WTC11 (cell line): ENCODE measurements around the gene ROBO1. TPM values are rescaled to one million over a fixed set of nuclear protein-coding genes. Genes with fewer than 3 reads are reported as not detected.
A peak's percentile ranks its signal among the peaks of the same experiment; 100 is the strongest.
"Not testable (repeated sequence)": the region's sequence is repeated elsewhere in the genome, so short reads cannot be mapped to it uniquely, and the experiment has no call there.

Experiments
- ATAC-seq: fragments of 200-7000 bp; cut with Tn5 transposase; 2 replicates; pipeline ENCODE4 v1.10.0; 2021; ENCODE audit warnings: mild to moderate bottlenecking, moderate library complexity
- CTCF ChIA-PET: fragments of 300-600 bp; sonication (Branson Sonifier 250); formaldehyde crosslinking; loops from one replicate; lab custom pipeline; 2021; ENCODE audit warnings: antibody characterized with exemption; lab: Charles Lee
- POLR2A ChIA-PET: fragments of 350-600 bp; sonication (Branson Sonifier 250); formaldehyde crosslinking; loops from one replicate; lab custom pipeline; 2021; ENCODE audit warnings: antibody characterized with exemption; lab: Charles Lee
- DNase-seq: peaks from one replicate; pipeline ENCODE4 v3.0.0; 2021; ENCODE audit warnings: low spot score
- H3K27ac Mint-ChIP-seq: 2 replicates; pipeline ENCODE4 v1.8.0; 2021; ENCODE audit warnings: mixed read lengths
- H3K27me3 Mint-ChIP-seq: 2 replicates; pipeline ENCODE4 v1.8.0; 2021; ENCODE audit warnings: low read depth, mild to moderate bottlenecking, moderate library complexity, mixed read lengths
- H3K36me3 Mint-ChIP-seq: 2 replicates; pipeline ENCODE4 v1.8.0; 2021; ENCODE audit warnings: mixed read lengths
- H3K4me1 Mint-ChIP-seq: 2 replicates; pipeline ENCODE4 v1.8.0; 2022; ENCODE audit warnings: mixed read lengths
- H3K4me3 Mint-ChIP-seq: 2 replicates; pipeline ENCODE4 v1.8.0; 2021; ENCODE audit warnings: mild to moderate bottlenecking, moderate library complexity, mixed read lengths
- H3K9me3 Mint-ChIP-seq: 2 replicates; pipeline ENCODE4 v1.8.0; 2021; ENCODE audit warnings: mixed read lengths
- ELF4 ChIP-seq: sonication (generic); formaldehyde crosslinking; IDR thresholded peaks from 2 replicates; pipeline ENCODE4 v1.8.1; 2022; ENCODE audit warnings: low read depth, mild to moderate bottlenecking, moderate library complexity, missing genetic modification reagents
- FOXJ3 ChIP-seq: sonication (generic); formaldehyde crosslinking; IDR thresholded peaks from 2 replicates; pipeline ENCODE4 v1.9.0; 2021; ENCODE audit warnings: missing genetic modification reagents, mild to moderate bottlenecking, borderline replicate concordance
- FOXK1 ChIP-seq: sonication (generic); formaldehyde crosslinking; IDR thresholded peaks from 2 replicates; pipeline ENCODE4 v1.8.0; 2022; ENCODE audit warnings: mild to moderate bottlenecking, moderate library complexity, missing genetic modification reagents
- MXD4 ChIP-seq: fragments of 250-450 bp; sonication (Bioruptor Pico); IDR thresholded peaks from 2 replicates; pipeline ENCODE4 v1.8.0; 2021; ENCODE audit warnings: mild to moderate bottlenecking, moderate library complexity, borderline replicate concordance
- MYBL2 ChIP-seq: sonication (generic); formaldehyde crosslinking; IDR thresholded peaks from 2 replicates; pipeline ENCODE4 v1.8.1; 2023; ENCODE audit warnings: mild to moderate bottlenecking, moderate library complexity, missing genetic modification reagents
- NFATC4 ChIP-seq: fragments of 250-450 bp; sonication (Bioruptor Pico); IDR thresholded peaks from 2 replicates; pipeline ENCODE4 v1.9.0; 2021; ENCODE audit warnings: mild to moderate bottlenecking
- NFE2L1 ChIP-seq: sonication (generic); formaldehyde crosslinking; IDR thresholded peaks from 2 replicates; pipeline ENCODE4 v1.8.1; 2023; ENCODE audit warnings: missing genetic modification reagents
- NFYB ChIP-seq: sonication (generic); formaldehyde crosslinking; conservative IDR thresholded peaks from 2 replicates; pipeline ENCODE4 v1.8.0; 2022; ENCODE audit warnings: low read depth, missing genetic modification reagents
- NR1H2 ChIP-seq: sonication (generic); formaldehyde crosslinking; IDR thresholded peaks from 2 replicates; pipeline ENCODE4 v1.9.0; 2021; ENCODE audit warnings: mild to moderate bottlenecking, moderate library complexity, missing genetic modification reagents
- NR3C1 ChIP-seq: sonication (generic); formaldehyde crosslinking; conservative IDR thresholded peaks from 2 replicates; pipeline ENCODE4 v1.8.1; 2023; ENCODE audit warnings: low read depth, mild to moderate bottlenecking, missing genetic modification reagents
- OVOL2 ChIP-seq: fragments of 250-450 bp; sonication (Bioruptor Pico); IDR thresholded peaks from 2 replicates; pipeline ENCODE4 v1.9.0; 2021; ENCODE audit warnings: mild to moderate bottlenecking, borderline replicate concordance
- SMAD3 ChIP-seq: sonication (generic); formaldehyde crosslinking; IDR thresholded peaks from 2 replicates; pipeline ENCODE4 v1.8.0; 2022; ENCODE audit warnings: missing genetic modification reagents, mild to moderate bottlenecking, borderline replicate concordance
- SOX15 ChIP-seq: fragments of 250-450 bp; sonication (Bioruptor Pico); IDR thresholded peaks from 2 replicates; pipeline ENCODE4 v1.9.0; 2021; ENCODE audit warnings: mild to moderate bottlenecking
- TP53 ChIP-seq: sonication (generic); formaldehyde crosslinking; IDR thresholded peaks from 2 replicates; pipeline ENCODE4 v1.8.1; 2023; ENCODE audit warnings: mild to moderate bottlenecking, missing genetic modification reagents
- ZNF121 ChIP-seq: sonication (generic); formaldehyde crosslinking; IDR thresholded peaks from 2 replicates; pipeline ENCODE4 v1.8.0; 2023; ENCODE audit warnings: missing genetic modification reagents
- ZNF232 ChIP-seq: sonication (generic); formaldehyde crosslinking; IDR thresholded peaks from 2 replicates; pipeline ENCODE4 v1.8.0; 2022; ENCODE audit warnings: mild to moderate bottlenecking, missing genetic modification reagents
- ZNF317 ChIP-seq: sonication (generic); formaldehyde crosslinking; IDR thresholded peaks from 2 replicates; pipeline ENCODE4 v1.8.1; 2023; ENCODE audit warnings: low read depth, mild to moderate bottlenecking, moderate library complexity, missing genetic modification reagents, borderline replicate concordance
- ZNF396 ChIP-seq: fragments of 250-450 bp; sonication (Bioruptor Pico); IDR thresholded peaks from 2 replicates; pipeline ENCODE4 v1.8.0; 2021; ENCODE audit warnings: mild to moderate bottlenecking, moderate library complexity, borderline replicate concordance
- ZNF423 ChIP-seq: fragments of 250-450 bp; sonication (Bioruptor Pico); IDR thresholded peaks from 2 replicates; pipeline ENCODE4 v2.1.2; 2022; ENCODE audit warnings: mild to moderate bottlenecking, moderate library complexity
- total RNA-seq: library from RNA; stranded (reverse); gene quantifications from 3 replicates; pipeline ENCODE4 v1.2.3, GENCODE V29; 2021
- TF ChIP-seq, protein P1 (sequence below): sonication (generic); formaldehyde crosslinking; IDR thresholded peaks from 2 replicates; pipeline ENCODE4 v1.8.0; 2023; ENCODE audit warnings: missing genetic modification reagents
- TF ChIP-seq, protein P2 (sequence below): fragments of 200-600 bp; IDR thresholded peaks from 2 replicates; pipeline ENCODE4 v1.8.0; 2022; ENCODE audit warnings: antibody characterized with exemption
- TF ChIP-seq, protein P3 (sequence below): fragments of 250-450 bp; sonication (Bioruptor Pico); IDR thresholded peaks from 2 replicates; pipeline ENCODE4 v1.9.0; 2021; ENCODE audit warnings: mild to moderate bottlenecking
- TF ChIP-seq, protein P4 (sequence below): fragments of 250-450 bp; sonication (Bioruptor Pico); IDR thresholded peaks from 2 replicates; pipeline ENCODE4 v1.9.0; 2021; ENCODE audit warnings: mild to moderate bottlenecking
- TF ChIP-seq, protein P5 (sequence below): fragments of 250-450 bp; sonication (Bioruptor Pico); IDR thresholded peaks from 2 replicates; pipeline ENCODE4 v2.1.2; 2022; ENCODE audit warnings: mild to moderate bottlenecking, moderate library complexity

ROBO1 gene
- total RNA-seq, 1 experiment from 2014 or later: 90.9 TPM

DNA sequence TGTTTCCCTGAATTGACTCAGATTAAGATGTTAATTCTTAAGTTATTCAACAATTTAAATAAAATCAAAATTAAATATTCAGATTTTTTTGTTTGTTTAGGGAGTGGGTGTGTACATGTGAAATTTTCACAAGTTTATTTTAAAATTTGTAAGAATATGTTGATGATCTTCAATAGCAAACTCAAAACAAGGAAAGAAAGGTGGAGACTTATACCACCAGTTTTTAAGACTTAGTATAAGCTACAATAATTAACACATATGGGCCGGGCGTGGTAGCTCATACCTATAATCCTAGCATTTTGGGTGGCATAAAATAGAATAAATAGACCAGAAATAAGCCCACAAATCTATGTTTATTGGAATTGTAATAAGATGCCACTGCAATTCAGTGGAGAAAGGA is 1084.5 kb downstream of the ROBO1 start:
- Mint-ChIP-seq H3K4me3 (no peak overlapping the region), H3K9me3 (peaks cover 18% of the 10 kb centered on the region), H3K27ac (no peak overlapping the region)
- POLR2A ChIA-PET: no interaction called here
- TF ChIP-seq NR1H2 (no peak), ZNF396 (CRISPR knock-in tag) (no peak), NFE2L1 (no peak), NFATC4 (CRISPR knock-in tag) (no peak), ELF4 (CRISPR knock-in tag) (no peak), OVOL2 (CRISPR knock-in tag) (no peak)
- TF ChIP-seq, protein P1, sequence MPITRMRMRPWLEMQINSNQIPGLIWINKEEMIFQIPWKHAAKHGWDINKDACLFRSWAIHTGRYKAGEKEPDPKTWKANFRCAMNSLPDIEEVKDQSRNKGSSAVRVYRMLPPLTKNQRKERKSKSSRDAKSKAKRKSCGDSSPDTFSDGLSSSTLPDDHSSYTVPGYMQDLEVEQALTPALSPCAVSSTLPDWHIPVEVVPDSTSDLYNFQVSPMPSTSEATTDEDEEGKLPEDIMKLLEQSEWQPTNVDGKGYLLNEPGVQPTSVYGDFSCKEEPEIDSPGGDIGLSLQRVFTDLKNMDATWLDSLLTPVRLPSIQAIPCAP (CRISPR knock-in tag): no peak
- TF ChIP-seq, all 79 proteins: peak for 0
- Mint-ChIP-seq H3K36me3 (peaks cover 32% of the 10 kb centered on the region), H3K4me1 (no peaks in the 10 kb centered on the region), H3K27me3 (no peaks in the 10 kb centered on the region; the same call in 1 of the 2 replicates)
- DNase-seq: no peak
- no peak for ATAC-seq
- CTCF ChIA-PET: no interaction called here

DNA sequence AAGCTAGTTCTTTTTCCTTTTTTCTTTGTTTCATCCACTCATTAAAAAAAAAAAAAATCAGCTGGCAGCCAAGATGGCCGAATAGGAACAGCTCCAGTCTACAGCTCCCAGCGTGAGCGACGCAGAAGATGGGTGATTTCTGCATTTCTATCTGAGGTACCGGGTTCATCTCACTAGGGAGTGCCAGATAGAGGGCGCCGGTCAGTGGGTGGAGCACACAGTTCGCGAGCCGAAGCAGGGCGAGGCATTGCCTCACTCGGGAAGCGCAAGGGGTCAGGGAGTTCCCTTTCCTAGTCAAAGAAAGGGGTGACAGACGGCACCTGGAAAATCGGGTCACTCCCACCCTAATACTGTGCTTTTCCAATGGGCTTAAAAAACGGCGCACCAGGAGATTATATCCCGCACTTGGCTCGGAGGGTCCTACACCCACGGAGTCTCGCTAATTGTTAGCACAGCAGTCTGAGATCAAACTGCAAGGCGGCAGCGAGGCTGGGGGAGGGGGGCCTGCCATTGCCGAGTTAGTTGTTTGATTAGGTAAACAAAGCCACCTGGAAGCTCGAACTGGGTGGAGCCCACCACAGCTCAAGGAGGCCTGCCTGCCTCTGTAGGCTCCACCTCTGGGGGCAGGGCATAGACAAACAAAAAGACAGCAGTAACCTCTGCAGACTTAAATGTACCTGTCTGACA is 1092.5 kb downstream of the ROBO1 start:
- peak; percentile 69; the same call in 1 of the 2 replicates for ATAC-seq
- Mint-ChIP-seq H3K4me3 (peak overlapping the region; percentile 80), H3K27ac (peak overlapping the region; percentile 94), H3K4me1 (peaks cover 25% of the 10 kb centered on the region), H3K36me3 (peaks cover 19% of the 10 kb centered on the region)
- peak; percentile 72 for DNase-seq
- not testable (repeated sequence) for H3K9me3 Mint-ChIP-seq, H3K27me3 Mint-ChIP-seq
- TF ChIP-seq FOXK1 (CRISPR knock-in tag) (peak; percentile 72; the same call in 1 of the 2 replicates), ZNF423 (CRISPR knock-in tag) (peak; percentile 29; the same call in 1 of the 2 replicates)
- ChIA-PET POLR2A (interaction anchor here (0.5 kb wide), 1 partner anchor 342 kb away, joined by 3 read pairs; no protein-coding TSS in a partner anchor), CTCF (interaction anchor here (0.6 to 0.9 kb wide), 7 partner anchors 318 to 1595 kb away, joined by 3 to 4 read pairs (median 3); no protein-coding TSS in a partner anchor)

DNA sequence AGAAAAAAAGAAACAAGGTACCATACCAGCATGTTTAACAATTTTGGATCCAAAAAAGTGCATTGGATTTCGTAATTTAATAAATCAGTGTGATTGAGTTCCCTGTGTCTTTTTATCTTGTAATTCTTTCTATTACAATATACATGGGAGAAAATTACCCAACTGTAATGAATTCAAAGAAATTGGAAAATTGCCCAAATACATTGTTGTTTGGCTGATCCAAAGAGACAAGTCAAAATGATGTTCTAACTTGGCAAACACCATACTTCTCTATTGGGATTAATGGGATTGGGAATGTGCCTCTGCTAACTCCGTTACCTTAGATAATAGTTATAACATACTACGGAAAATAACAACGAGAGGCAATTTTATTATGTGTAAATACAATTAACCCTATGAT is 1097.1 kb downstream of the ROBO1 start:
- DNase-seq (no peak), ATAC-seq (no peak)
- Mint-ChIP-seq H3K27ac (no peak overlapping the region), H3K36me3 (peaks cover 16% of the 10 kb centered on the region; the same call in 1 of the 2 replicates), H3K4me1 (peaks cover 26% of the 10 kb centered on the region), H3K9me3 (no peaks in the 10 kb centered on the region), H3K27me3 (no peaks in the 10 kb centered on the region), H3K4me3 (no peak overlapping the region)
- CTCF ChIA-PET: no interaction called here
- POLR2A ChIA-PET: no interaction called here
- TF ChIP-seq SMAD3 (CRISPR knock-in tag) (no peak), FOXJ3 (no peak), ZNF317 (no peak), NFYB (no peak), ZNF232 (no peak), TP53 (CRISPR knock-in tag) (no peak), OVOL2 (CRISPR knock-in tag) (no peak), ELF4 (CRISPR knock-in tag) (no peak), ZNF121 (no peak), NR3C1 (no peak), MYBL2 (no peak), SOX15 (CRISPR knock-in tag) (no peak), ZNF396 (CRISPR knock-in tag) (no peak), MXD4 (no peak)
- TF ChIP-seq, protein P2, sequence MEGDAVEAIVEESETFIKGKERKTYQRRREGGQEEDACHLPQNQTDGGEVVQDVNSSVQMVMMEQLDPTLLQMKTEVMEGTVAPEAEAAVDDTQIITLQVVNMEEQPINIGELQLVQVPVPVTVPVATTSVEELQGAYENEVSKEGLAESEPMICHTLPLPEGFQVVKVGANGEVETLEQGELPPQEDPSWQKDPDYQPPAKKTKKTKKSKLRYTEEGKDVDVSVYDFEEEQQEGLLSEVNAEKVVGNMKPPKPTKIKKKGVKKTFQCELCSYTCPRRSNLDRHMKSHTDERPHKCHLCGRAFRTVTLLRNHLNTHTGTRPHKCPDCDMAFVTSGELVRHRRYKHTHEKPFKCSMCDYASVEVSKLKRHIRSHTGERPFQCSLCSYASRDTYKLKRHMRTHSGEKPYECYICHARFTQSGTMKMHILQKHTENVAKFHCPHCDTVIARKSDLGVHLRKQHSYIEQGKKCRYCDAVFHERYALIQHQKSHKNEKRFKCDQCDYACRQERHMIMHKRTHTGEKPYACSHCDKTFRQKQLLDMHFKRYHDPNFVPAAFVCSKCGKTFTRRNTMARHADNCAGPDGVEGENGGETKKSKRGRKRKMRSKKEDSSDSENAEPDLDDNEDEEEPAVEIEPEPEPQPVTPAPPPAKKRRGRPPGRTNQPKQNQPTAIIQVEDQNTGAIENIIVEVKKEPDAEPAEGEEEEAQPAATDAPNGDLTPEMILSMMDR: no peak
- TF ChIP-seq, protein P3, sequence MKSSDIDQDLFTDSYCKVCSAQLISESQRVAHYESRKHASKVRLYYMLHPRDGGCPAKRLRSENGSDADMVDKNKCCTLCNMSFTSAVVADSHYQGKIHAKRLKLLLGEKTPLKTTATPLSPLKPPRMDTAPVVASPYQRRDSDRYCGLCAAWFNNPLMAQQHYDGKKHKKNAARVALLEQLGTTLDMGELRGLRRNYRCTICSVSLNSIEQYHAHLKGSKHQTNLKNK: no peak
- TF ChIP-seq, protein P4, sequence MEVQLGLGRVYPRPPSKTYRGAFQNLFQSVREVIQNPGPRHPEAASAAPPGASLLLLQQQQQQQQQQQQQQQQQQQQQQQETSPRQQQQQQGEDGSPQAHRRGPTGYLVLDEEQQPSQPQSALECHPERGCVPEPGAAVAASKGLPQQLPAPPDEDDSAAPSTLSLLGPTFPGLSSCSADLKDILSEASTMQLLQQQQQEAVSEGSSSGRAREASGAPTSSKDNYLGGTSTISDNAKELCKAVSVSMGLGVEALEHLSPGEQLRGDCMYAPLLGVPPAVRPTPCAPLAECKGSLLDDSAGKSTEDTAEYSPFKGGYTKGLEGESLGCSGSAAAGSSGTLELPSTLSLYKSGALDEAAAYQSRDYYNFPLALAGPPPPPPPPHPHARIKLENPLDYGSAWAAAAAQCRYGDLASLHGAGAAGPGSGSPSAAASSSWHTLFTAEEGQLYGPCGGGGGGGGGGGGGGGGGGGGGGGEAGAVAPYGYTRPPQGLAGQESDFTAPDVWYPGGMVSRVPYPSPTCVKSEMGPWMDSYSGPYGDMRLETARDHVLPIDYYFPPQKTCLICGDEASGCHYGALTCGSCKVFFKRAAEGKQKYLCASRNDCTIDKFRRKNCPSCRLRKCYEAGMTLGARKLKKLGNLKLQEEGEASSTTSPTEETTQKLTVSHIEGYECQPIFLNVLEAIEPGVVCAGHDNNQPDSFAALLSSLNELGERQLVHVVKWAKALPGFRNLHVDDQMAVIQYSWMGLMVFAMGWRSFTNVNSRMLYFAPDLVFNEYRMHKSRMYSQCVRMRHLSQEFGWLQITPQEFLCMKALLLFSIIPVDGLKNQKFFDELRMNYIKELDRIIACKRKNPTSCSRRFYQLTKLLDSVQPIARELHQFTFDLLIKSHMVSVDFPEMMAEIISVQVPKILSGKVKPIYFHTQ (CRISPR knock-in tag): no peak
- TF ChIP-seq, protein P5, sequence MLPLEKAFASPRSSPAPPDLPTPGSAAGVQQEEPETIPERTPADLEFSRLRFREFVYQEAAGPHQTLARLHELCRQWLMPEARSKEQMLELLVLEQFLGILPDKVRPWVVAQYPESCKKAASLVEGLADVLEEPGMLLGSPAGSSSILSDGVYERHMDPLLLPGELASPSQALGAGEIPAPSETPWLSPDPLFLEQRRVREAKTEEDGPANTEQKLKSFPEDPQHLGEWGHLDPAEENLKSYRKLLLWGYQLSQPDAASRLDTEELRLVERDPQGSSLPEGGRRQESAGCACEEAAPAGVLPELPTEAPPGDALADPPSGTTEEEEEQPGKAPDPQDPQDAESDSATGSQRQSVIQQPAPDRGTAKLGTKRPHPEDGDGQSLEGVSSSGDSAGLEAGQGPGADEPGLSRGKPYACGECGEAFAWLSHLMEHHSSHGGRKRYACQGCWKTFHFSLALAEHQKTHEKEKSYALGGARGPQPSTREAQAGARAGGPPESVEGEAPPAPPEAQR (CRISPR knock-in tag): no peak
- TF ChIP-seq, all 79 proteins: peak for 0
